RWPE1 (cell line): ENCODE measurements around the gene NUP214.
"Not testable (repeated sequence)": the region's sequence is repeated elsewhere in the genome, so short reads cannot be mapped to it uniquely, and the experiment has no call there.

Source experiments
- CTCF ChIA-PET: fragments of 350-600 bp; sonication (Branson Sonifier 250); formaldehyde crosslinking; extraction: SDS; loops from one replicate; lab custom pipeline; 2021; lab: Yijun Ruan, JAX
- POLR2A ChIA-PET: fragments of 400-600 bp; formaldehyde crosslinking; extraction: SDS; loops from one replicate; lab custom pipeline; 2020; ENCODE audit warnings: antibody characterized with exemption; ENCODE audit not compliant: low non-redundant PET; lab: Yijun Ruan, JAX
- DNase-seq: peaks from one replicate; pipeline ENCODE4 v3.0.0; 2012; ENCODE audit warnings: low spot score
- H3K27ac ChIP-seq: fragments of 450-650 bp; 2 replicates; pipeline ENCODE4 v1.5.1; 2017
- TF ChIP-seq, protein P1 (sequence below): fragments of 450-650 bp; conservative IDR thresholded peaks from 2 replicates; pipeline ENCODE4 v1.5.1; 2017; ENCODE audit warnings: low read depth, mild to moderate bottlenecking

The NUP214 gene

GRCh38 chr9:131204285-131204684, 78.9 kb downstream of the NUP214 start:
- no peak overlapping the region for H3K27ac ChIP-seq
- TF ChIP-seq, protein P1, sequence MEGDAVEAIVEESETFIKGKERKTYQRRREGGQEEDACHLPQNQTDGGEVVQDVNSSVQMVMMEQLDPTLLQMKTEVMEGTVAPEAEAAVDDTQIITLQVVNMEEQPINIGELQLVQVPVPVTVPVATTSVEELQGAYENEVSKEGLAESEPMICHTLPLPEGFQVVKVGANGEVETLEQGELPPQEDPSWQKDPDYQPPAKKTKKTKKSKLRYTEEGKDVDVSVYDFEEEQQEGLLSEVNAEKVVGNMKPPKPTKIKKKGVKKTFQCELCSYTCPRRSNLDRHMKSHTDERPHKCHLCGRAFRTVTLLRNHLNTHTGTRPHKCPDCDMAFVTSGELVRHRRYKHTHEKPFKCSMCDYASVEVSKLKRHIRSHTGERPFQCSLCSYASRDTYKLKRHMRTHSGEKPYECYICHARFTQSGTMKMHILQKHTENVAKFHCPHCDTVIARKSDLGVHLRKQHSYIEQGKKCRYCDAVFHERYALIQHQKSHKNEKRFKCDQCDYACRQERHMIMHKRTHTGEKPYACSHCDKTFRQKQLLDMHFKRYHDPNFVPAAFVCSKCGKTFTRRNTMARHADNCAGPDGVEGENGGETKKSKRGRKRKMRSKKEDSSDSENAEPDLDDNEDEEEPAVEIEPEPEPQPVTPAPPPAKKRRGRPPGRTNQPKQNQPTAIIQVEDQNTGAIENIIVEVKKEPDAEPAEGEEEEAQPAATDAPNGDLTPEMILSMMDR = no peak
- DNase-seq = no peak
- POLR2A ChIA-PET = no interaction called here
- CTCF ChIA-PET = interaction anchor here (1.0 kb wide), 1 partner anchor 39 kb away, joined by 4 read pairs; no protein-coding TSS in a partner anchor

GRCh38 chr9:131206495-131206894, 81.1 kb downstream of the NUP214 start:
- no peak overlapping the region for H3K27ac ChIP-seq
- CTCF ChIA-PET = interaction anchor here (0.6 kb wide), 1 partner anchor 29 kb away, joined by 3 read pairs; no protein-coding TSS in a partner anchor
- TF ChIP-seq, protein P1 = no peak
- POLR2A ChIA-PET = no interaction called here
- no peak for DNase-seq

- H3K27ac ChIP-seq, POLR2A ChIA-PET, DNase-seq: not testable (repeated sequence)
- CTCF ChIA-PET = interaction anchor here (0.7 kb wide), 1 partner anchor 125 kb away, joined by 3 read pairs; no protein-coding TSS in a partner anchor
Measured at GRCh38 chr9:131211920-131212319, 86.5 kb downstream of the NUP214 start.

DNA sequence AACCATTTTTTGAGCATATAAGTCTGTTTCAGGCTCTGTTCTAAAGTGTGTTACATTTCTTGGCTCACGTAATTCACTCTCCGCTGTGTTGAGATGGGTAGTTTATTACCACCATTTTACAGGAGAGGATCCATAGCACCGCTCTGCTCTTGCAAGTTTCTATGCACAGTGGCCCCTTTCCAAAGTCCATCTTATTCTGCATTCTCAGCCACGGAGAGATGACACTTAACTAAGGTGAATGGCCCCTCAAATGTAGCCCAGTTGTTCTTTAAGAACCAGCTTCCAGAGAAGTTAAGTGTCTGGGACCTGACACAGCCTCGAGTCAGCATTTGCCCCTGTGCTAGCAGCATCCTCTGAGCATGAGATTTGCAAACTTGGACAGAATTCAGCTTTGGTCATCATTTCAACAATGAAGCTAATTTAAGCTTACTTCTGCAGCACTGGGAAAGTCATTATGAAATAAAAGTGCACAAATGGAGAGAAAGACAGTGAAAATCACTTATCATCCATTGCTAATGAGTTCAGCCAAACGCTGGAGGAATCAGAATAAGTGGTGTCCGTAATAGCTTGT, 89.0 kb downstream of the NUP214 start:
- TF ChIP-seq, protein P1 = no peak
- ChIA-PET CTCF (interaction anchor here (2.6 kb wide), 1 partner anchor 122 kb away, joined by 11 read pairs; no protein-coding TSS in a partner anchor), POLR2A (no interaction called here)
- DNase-seq = no peak
- no peak overlapping the region for H3K27ac ChIP-seq

DNA sequence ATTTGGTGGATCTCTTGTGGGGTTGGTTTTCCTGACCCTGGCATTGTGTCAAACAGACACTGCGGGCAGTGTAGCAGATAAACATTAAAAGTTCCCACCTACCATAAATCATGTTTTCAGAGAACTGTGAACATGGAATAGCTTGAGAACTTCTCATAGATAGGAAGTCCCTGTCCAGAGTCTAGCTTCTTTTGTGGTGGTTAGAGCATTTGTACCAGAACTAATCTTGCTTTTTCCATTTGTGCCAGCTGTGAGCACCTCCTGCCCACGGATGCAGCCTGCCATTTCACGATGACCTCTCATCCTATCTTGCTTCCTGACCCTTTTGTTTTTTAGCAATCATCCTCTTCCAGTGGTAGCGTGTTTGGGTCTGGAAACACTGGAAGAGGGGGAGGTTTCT, 89.5 kb downstream of the NUP214 start:
- ChIA-PET POLR2A (no interaction called here), CTCF (interaction anchor here (0.6 to 2.6 kb wide), 2 partner anchors 62 to 121 kb away, joined by 3 to 11 read pairs; no protein-coding TSS in a partner anchor)
- DNase-seq = no peak
- no peak overlapping the region for H3K27ac ChIP-seq
- TF ChIP-seq, protein P1 = no peak

DNA sequence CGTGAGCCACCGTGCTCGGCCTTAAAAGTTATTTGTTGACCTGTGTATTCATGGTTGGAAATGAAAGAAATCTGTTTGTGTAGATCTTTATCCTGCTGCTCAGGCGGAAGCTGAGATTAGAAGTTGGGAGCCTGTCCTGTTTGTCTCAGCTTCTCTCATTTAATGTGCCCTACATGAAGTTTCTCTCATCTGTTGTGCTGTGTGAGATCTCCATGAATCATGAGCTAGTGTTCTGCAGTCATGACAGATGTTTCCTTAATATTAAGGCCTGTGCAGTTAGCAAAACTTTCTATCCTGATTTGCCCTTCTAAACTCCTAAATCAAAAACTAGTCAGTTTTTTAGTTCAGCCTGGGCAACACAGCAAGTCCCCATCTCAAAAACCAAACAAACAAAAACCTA, 91.4 kb downstream of the NUP214 start:
- ChIA-PET CTCF (no interaction called here), POLR2A (no interaction called here)
- DNase-seq = no peak
- TF ChIP-seq, protein P1 = no peak
- H3K27ac ChIP-seq = no peak overlapping the region

GRCh38 chr9:131217331-131218031, 92.1 kb downstream of the NUP214 start:
- DNase-seq = no peak
- POLR2A ChIA-PET = no interaction called here
- H3K27ac ChIP-seq = no peak overlapping the region
- TF ChIP-seq, protein P1 = no peak
- CTCF ChIA-PET = no interaction called here
